ENCODE results near the gene ANKRD18A. TPM values are rescaled to one million over a fixed set of nuclear protein-coding genes. Genes with fewer than 3 reads are reported as not detected.

Gene ANKRD18A
- total and polyA plus RNA-seq, 9 of the 15 experiments (the other 6 are each of a cell fraction or from before 2014, with no cell fraction given) = 1.9 TPM; not detected in 8

- TF ChIP-seq NONO (IDR thresholded peaks at IDR 0.05; ENCODE audit: low read depth in 2 of 2, low read length in 1 of 2) (no peak), FOXK1 (CRISPR knock-in tag; IDR thresholded peaks at IDR 0.05; ENCODE audit: borderline replicate concordance) (no peak), JUND (IDR thresholded peaks at IDR 0.05; ENCODE audit: borderline replicate concordance, low read depth, low read length) (no peak), JUND (tag; IDR thresholded peaks at IDR 0.05; ENCODE audit: borderline replicate concordance, low read depth, low read length) (no peak)
Observed at GRCh38 chr9:38527503-38527902, 92.9 kb downstream of the ANKRD18A start (continued).

GRCh38 chr9:38526591-38526990 is 93.8 kb downstream of the ANKRD18A start:
- H3K9me1 ChIP-seq (ENCODE audit: control insufficient read depth, insufficient read depth, low read length) = no peaks in the 10 kb centered on the region
- in situ Hi-C loops (cut with MboI) = no loop called here
- H3K27me3 ChIP-seq (ENCODE audit: control insufficient read depth in 2 of 2, insufficient read depth in 2 of 2, low read length in 2 of 2) = peaks cover 3 to 16% of the 10 kb centered on the region in 2 experiments; a peak in 3 of 5 replicates
- no peaks in the 10 kb centered on the region for H3K9me3 ChIP-seq (replicated peaks; ENCODE audit: control insufficient read depth, insufficient read depth, low read depth, low read length)
- H2AFZ ChIP-seq (ENCODE audit: low read depth, low read length) = no peak overlapping the region
- DNase-seq (ENCODE audit: extremely low read depth in 1 of 4, low spot score in 3 of 4) = no peak
- CTCF ChIA-PET (ENCODE audit: low intra/inter-chr PET ratio) = no interaction called here
- intact Hi-C loops (cut with micrococcal nuclease) = no loop called here
- H3K36me3 ChIP-seq (ENCODE audit: control insufficient read depth, insufficient read depth, low read length) = no peaks in the 10 kb centered on the region
- H4K20me1 ChIP-seq (replicated peaks; ENCODE audit: control insufficient read depth, insufficient read depth, low read length) = no peaks in the 10 kb centered on the region
- no peak overlapping the region for H3K27ac ChIP-seq (ENCODE audit: extremely low read depth, low read depth, low read length)
- H3K79me2 ChIP-seq (ENCODE audit: control insufficient read depth, insufficient read depth, low read length) = no peaks in the 10 kb centered on the region
- FAIRE-seq = no peak
- ATAC-seq = no peak
- 0 out of 5 replicates have a peak, but pooled peaks cover 0 to 4% of the 10 kb centered on the region in 2 experiments for H3K4me1 ChIP-seq (replicated peaks in 1 of 2; ENCODE audit: control insufficient read depth in 2 of 2, insufficient read depth in 2 of 2, low read length in 2 of 2)
- H3K4me3 ChIP-seq = no peak overlapping the region
- H3K9ac ChIP-seq (ENCODE audit: insufficient read depth in 1 of 2, low read depth in 2 of 2, low read length in 2 of 2) = no peak overlapping the region
- no TSS peak for BruUV-seq (replicated peaks)
- POLR2A ChIA-PET = no interaction called here
- H3K4me2 ChIP-seq (ENCODE audit: insufficient read depth, low read length) = no peak overlapping the region
- WGBS (ENCODE audit: insufficient coverage, low coverage, missing lambda C conversion rate) = 13% methylated on average over 30 of the region's 38 CpGs
- TF ChIP-seq GABPB2 (CRISPR knock-in tag; conservative IDR thresholded peaks at IDR 0.05) (no peak), ZBTB12 (CRISPR knock-in tag; IDR thresholded peaks at IDR 0.05) (no peak), CUX1 (CRISPR knock-in tag; IDR thresholded peaks at IDR 0.05) (no peak), AFF4 (CRISPR knock-in tag; IDR thresholded peaks at IDR 0.05) (no peak), TAF1 (IDR thresholded peaks at IDR 0.05; ENCODE audit: control insufficient read depth, extremely low read depth, insufficient read depth, low read length, severe bottlenecking) (no peak), ARNT (IDR thresholded peaks at IDR 0.05) (no peak)

Data from K562 (cell line).